ENCODE data around the gene QSER1.
"Not testable (repeated sequence)": the region's sequence is repeated elsewhere in the genome, so short reads cannot be mapped to it uniquely, and the experiment has no call there.

Gene QSER1

GRCh38 chr11:32891657-32892354, 805 bp upstream of the QSER1 start:
- no peak for DNase-seq

- peak; percentile 61 for DNase-seq
These were observed 407 bp downstream of the QSER1 start for GRCh38 chr11:32893093-32893342.

- no peak for DNase-seq
These were observed 935 bp downstream of the QSER1 start for GRCh38 chr11:32893343-32894148.

GRCh38 chr11:32894149-32894827, 1.7 kb downstream of the QSER1 start:
- DNase-seq, result no peak

GRCh38 chr11:32894921-32895320, 2.3 kb downstream of the QSER1 start:
- DNase-seq, result no peak

- DNase-seq, result no peak
These were observed 2.9 kb downstream of the QSER1 start for GRCh38 chr11:32895471-32895870.

GRCh38 chr11:32897103-32897502, 4.5 kb downstream of the QSER1 start:
- no peak for DNase-seq

GRCh38 chr11:32899438-32899837, 6.8 kb downstream of the QSER1 start:
- DNase-seq, result no peak

- no peak for DNase-seq
These were observed 9.6 kb downstream of the QSER1 start for GRCh38 chr11:32902089-32902665.

- no peak for DNase-seq
These were observed 12.5 kb downstream of the QSER1 start for GRCh38 chr11:32905028-32905667.

- DNase-seq, result no peak
These were observed 16.0 kb downstream of the QSER1 start for GRCh38 chr11:32908619-32909018.

GRCh38 chr11:32911413-32911812, 18.8 kb downstream of the QSER1 start:
- no peak for DNase-seq

GRCh38 chr11:32913445-32913844, 20.8 kb downstream of the QSER1 start:
- DNase-seq, result no peak

GRCh38 chr11:32916361-32916760, 23.8 kb downstream of the QSER1 start:
- no peak for DNase-seq

GRCh38 chr11:32916994-32917393, 24.4 kb downstream of the QSER1 start:
- DNase-seq, result no peak

GRCh38 chr11:32918427-32918826, 25.8 kb downstream of the QSER1 start:
- DNase-seq, result no peak

- no peak for DNase-seq
These were observed 26.7 kb downstream of the QSER1 start for GRCh38 chr11:32919338-32919737.

GRCh38 chr11:32920570-32920969, 28.0 kb downstream of the QSER1 start:
- no peak for DNase-seq

GRCh38 chr11:32921204-32921603, 28.6 kb downstream of the QSER1 start:
- DNase-seq, result no peak

- DNase-seq, result no peak
These were observed 39.0 kb downstream of the QSER1 start for GRCh38 chr11:32931606-32932005.

GRCh38 chr11:32932196-32932595, 39.6 kb downstream of the QSER1 start:
- DNase-seq, result no peak

GRCh38 chr11:32935462-32936029, 42.9 kb downstream of the QSER1 start:
- no peak for DNase-seq

- not testable (repeated sequence) for DNase-seq
These were observed 43.6 kb downstream of the QSER1 start for GRCh38 chr11:32936178-32936577.
